HepG2 (cell line): Measurements from ENCODE around the gene IKZF4. TPM values are rescaled to one million over a fixed set of nuclear protein-coding genes. Genes with fewer than 3 reads are reported as not detected.

ENCODE experiments used
- ATAC-seq: fragments of 200-7000 bp; cut with Tn5 transposase; 3 replicates; pipeline ENCODE4 v1.9.1; 2020; ENCODE audit warnings: mild to moderate bottlenecking, moderate library complexity
- BruUV-seq: library from RNA; stranded (reverse); fragments of 400-500 nt; replicated peaks from 2 replicates; lab custom pipeline; 2021; lab: Mats Ljungman, UMichigan
- CTCF ChIA-PET: fragments of 300-600 bp; formaldehyde crosslinking; extraction: SDS; loops from one replicate; lab custom pipeline; 2021; ENCODE audit warnings: low total read pairs, inconsistent platforms, low intra/inter-chr PET ratio; lab: Yijun Ruan, JAX
- POLR2A ChIA-PET: fragments of 350-600 bp; sonication (Branson Sonifier 250); formaldehyde crosslinking; loops from one replicate; lab custom pipeline; 2020; ENCODE audit warnings: antibody characterized with exemption, inconsistent platforms; lab: Yijun Ruan, JAX
- DNase-seq: peaks from one replicate; pipeline ENCODE4 v3.0.0-alpha.2; 2015; ENCODE audit warnings: low spot score
- FAIRE-seq: peaks from 3 replicates; lab custom pipeline; 2011; peaks lifted over from hg19 to GRCh38; lab: Jason Lieb, UNC
- H2AFZ ChIP-seq: one replicate; pipeline ENCODE4 v1.6.1; 2011; ENCODE audit warnings: low read length, inconsistent platforms
- H3K27ac ChIP-seq: fragments of 300-600 bp; 3 replicates; pipeline ENCODE4 v1.8.0; 2011; ENCODE audit warnings: mixed run types, mild to moderate bottlenecking, mixed read lengths, low read length, inconsistent platforms; ENCODE audit not compliant: insufficient read depth; ENCODE audit errors: extremely low read length
- H3K27me3 ChIP-seq, 2 experiments: fragments of 200-600 bp in 1 of 2; 2 replicates in 1 of 2; 3 replicates in 1 of 2; pipeline versions ENCODE4 v1.6.0 to v1.8.0; 2011; ENCODE audit warnings: low read length in 2 of 2, mild to moderate bottlenecking in 2 of 2, moderate library complexity in 2 of 2, inconsistent platforms in 1 of 2; ENCODE audit not compliant: insufficient read depth in 2 of 2, control insufficient read depth in 1 of 2
- H3K36me3 ChIP-seq, 2 experiments: fragments of 200-600 bp in 1 of 2; replicated peaks in 1 of 2; 2 replicates in 1 of 2; 3 replicates in 1 of 2; pipeline versions ENCODE4 v1.5.1 to v1.8.0; 2011; ENCODE audit warnings: low read length in 2 of 2, inconsistent platforms in 1 of 2; ENCODE audit not compliant: insufficient read depth in 2 of 2, control insufficient read depth in 1 of 2
- H3K4me1 ChIP-seq: 2 replicates; pipeline ENCODE4 v1.5.1; 2012; ENCODE audit warnings: low read length, inconsistent platforms; ENCODE audit not compliant: insufficient read depth
- H3K4me2 ChIP-seq: 2 replicates; pipeline ENCODE4 v1.6.0; 2011; ENCODE audit warnings: low read depth, low read length, inconsistent platforms
- H3K4me3 ChIP-seq, 3 experiments: fragments of 200-600 bp in 1 of 3; sonication (generic), shearing (Covaris generic) in 1 of 3; replicated peaks in 1 of 3; 2 replicates each; pipeline ENCODE4 v1.5.1; 2011 to 2016; ENCODE audit warnings: low read length in 3 of 3, inconsistent platforms in 2 of 3, low read depth in 2 of 3, mild to moderate bottlenecking in 2 of 3, control low read depth in 1 of 3, mixed read lengths in 1 of 3; ENCODE audit not compliant: insufficient read depth in 1 of 3
- H3K79me2 ChIP-seq: one replicate; pipeline ENCODE4 v1.6.1; 2011; ENCODE audit warnings: low read length, inconsistent platforms; ENCODE audit not compliant: insufficient read depth
- H3K9ac ChIP-seq: 2 replicates; pipeline ENCODE4 v1.6.0; 2011; ENCODE audit warnings: mild to moderate bottlenecking, low read depth, low read length, inconsistent platforms; ENCODE audit not compliant: insufficient read depth
- H3K9me3 ChIP-seq: 2 replicates; pipeline ENCODE4 v1.5.1; 2012; ENCODE audit warnings: mild to moderate bottlenecking, low read length
- H4K20me1 ChIP-seq: 2 replicates; pipeline ENCODE4 v1.6.0; 2011; ENCODE audit warnings: inconsistent platforms, mild to moderate bottlenecking, low read length, moderate library complexity; ENCODE audit not compliant: insufficient read depth
- GRHL1 ChIP-seq: sonication (generic); formaldehyde crosslinking; conservative IDR thresholded peaks from 2 replicates; pipeline ENCODE4 v1.8.0; 2022; ENCODE audit warnings: missing genetic modification reagents
- ZFP37 ChIP-seq: sonication (generic); formaldehyde crosslinking; IDR thresholded peaks from 2 replicates; pipeline ENCODE4 v1.4.0; 2020; ENCODE audit warnings: missing genetic modification reagents, borderline replicate concordance
- ZNF34 ChIP-seq: sonication (generic); formaldehyde crosslinking; IDR thresholded peaks from 2 replicates; pipeline ENCODE4 v1.4.0; 2020; ENCODE audit warnings: mild to moderate bottlenecking, missing genetic modification reagents, borderline replicate concordance
- ZNF547 ChIP-seq: sonication (generic); formaldehyde crosslinking; IDR thresholded peaks from 2 replicates; pipeline ENCODE4 v1.5.1; 2020; ENCODE audit warnings: mild to moderate bottlenecking, missing genetic modification reagents
- WGBS: methylation state at CpG from one replicate; pipeline ENCODE4 v1.1.6; 2017; ENCODE audit warnings: low lambda C conversion rate; 5-methylcytosine and 5-hydroxymethylcytosine counted together
- in situ Hi-C: cut with HindIII; loops from 2 replicates; pipeline ENCODE4 v1.10.0; 2017; ENCODE audit warnings: low pct_unique_long_range_greater_than_20kb; ENCODE audit not compliant: extremely low pct_ligation_motif_present
- intact Hi-C: fragments of 100-400 bp; cut with micrococcal nuclease; formaldehyde crosslinking; loops from one replicate; pipeline ENCODE4 v1.10.0; 2022; ENCODE audit not compliant: unreplicated experiment
- polyA plus RNA-seq, 8 experiments: library from polyadenylated mRNA; depleted of rRNA in 3 of 8; stranded (reverse) in 7 of 8; unstranded in 1 of 8; fragments of >200 nt; fragmentation: Illumina TruSeq in 4 of 8; extraction: Trizol in 4 of 8; gene quantifications; 2 replicates each; pipeline versions ENCODE4 v1.2.1 to v1.2.3, GENCODE V29; 2011 to 2016; ENCODE audit warnings: low read depth in 4 of 8, missing spikeins in 1 of 8, mixed read lengths in 1 of 8; ENCODE audit not compliant: insufficient read depth in 1 of 8
- total RNA-seq, 5 experiments: library from RNA; depleted of rRNA; stranded (reverse); fragments of >200 nt; fragmentation: Illumina TruSeq; extraction: Trizol; gene quantifications; 2 replicates each; pipeline ENCODE4 v1.2.3, GENCODE V29; 2016; ENCODE audit warnings: low read depth in 1 of 5

The IKZF4 gene
- total and polyA plus RNA-seq, 2 of the 13 experiments (the other 11 are each of a cell fraction or from before 2014, with no cell fraction given): 0.58 to 2.2 TPM

- ChIA-PET POLR2A (no interaction called here), CTCF (no interaction called here)
- no peaks in the 10 kb centered on the region for H3K9me3 ChIP-seq
- no peak overlapping the region for H2AFZ ChIP-seq
- no peak overlapping the region for H3K27ac ChIP-seq
- FAIRE-seq: no peak
- no peaks in the 10 kb centered on the region; a peak in 1 of 5 replicates for H3K27me3 ChIP-seq
- 93% methylated on average over 7 of the region's 10 CpGs for WGBS
- intact Hi-C loops: no loop called here
- peaks cover 64% of the 10 kb centered on the region for H3K4me1 ChIP-seq
- H4K20me1 ChIP-seq: no peaks in the 10 kb centered on the region
- peaks cover under 1% of the 10 kb centered on the region for H3K79me2 ChIP-seq
- no peak overlapping the region for H3K9ac ChIP-seq
- ATAC-seq: no peak
- DNase-seq: no peak
- no peak overlapping the region for H3K4me2 ChIP-seq
- H3K4me3 ChIP-seq: no peak overlapping the region
- TF ChIP-seq ZNF34 (CRISPR knock-in tag): no peak
- TF ChIP-seq GRHL1 (CRISPR knock-in tag): no peak
- TF ChIP-seq ZFP37 (CRISPR knock-in tag): no peak
- TF ChIP-seq ZNF547 (CRISPR knock-in tag): no peak
- BruUV-seq: no TSS peak
- H3K36me3 ChIP-seq: peaks cover 11 to 21% of the 10 kb centered on the region in 2 experiments; a peak in 4 of 5 replicates
- in situ Hi-C loops: no loop called here
Observed at GRCh38 chr12:56004211-56004610, 16.6 kb upstream of the IKZF4 start.
